HG03039 (cell line): ENCODE data around the gene SLC44A1.

Source experiments
- ATAC-seq: cut with Tn5 transposase; IDR thresholded peaks from one replicate; pipeline ENCODE4 v1.9.1; 2021; ENCODE audit warnings: mild to moderate bottlenecking, moderate library complexity; ENCODE audit not compliant: unreplicated experiment

SLC44A1 gene

GRCh38 chr9:105376893-105377292 lies 132.4 kb downstream of the SLC44A1 start:
- no peak for ATAC-seq

- peak; percentile 98 for ATAC-seq
These were observed 141.0 kb downstream of the SLC44A1 start for GRCh38 chr9:105385381-105385985.

DNA sequence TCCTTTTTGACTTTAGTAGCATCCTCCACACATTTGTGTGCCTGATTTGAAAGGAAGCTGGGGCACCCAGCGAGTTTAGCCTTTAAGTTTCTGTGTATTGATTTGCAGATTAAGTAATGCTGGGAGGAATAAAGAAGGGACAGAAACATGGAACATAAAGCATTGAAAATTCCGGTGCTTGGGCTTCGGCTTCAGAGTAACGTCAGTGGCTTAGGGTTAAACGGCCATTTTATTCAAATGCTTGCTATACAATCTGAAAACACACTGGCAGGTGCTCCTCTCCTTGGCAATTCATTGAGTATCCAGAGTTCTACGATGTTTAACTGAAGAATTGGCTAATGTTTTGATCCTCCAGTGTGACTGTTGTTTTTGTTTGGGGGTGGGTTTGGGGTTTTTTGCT lies 145.3 kb downstream of the SLC44A1 start:
- no peak for ATAC-seq

GRCh38 chr9:105390871-105391270 lies 146.4 kb downstream of the SLC44A1 start:
- no peak for ATAC-seq

DNA sequence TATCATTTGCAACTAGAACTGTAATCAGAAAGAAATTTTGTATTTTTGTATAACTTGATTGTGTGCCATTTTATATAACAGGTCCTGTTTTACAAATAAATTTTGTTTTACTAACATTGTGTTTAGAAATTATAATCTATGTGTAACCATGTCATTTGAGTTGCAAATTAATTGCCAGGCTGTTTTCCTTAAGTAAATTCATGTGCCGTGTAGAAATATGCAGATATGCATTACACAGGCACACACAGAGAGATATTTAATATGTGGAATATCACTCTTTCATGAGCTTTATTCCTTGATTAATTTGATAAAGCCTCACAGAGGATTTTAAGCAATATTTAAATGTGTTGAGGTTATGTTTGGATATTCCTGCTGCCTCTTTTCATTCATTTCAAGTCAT lies 146.8 kb downstream of the SLC44A1 start:
- ATAC-seq, result no peak

GRCh38 chr9:105392531-105392930 lies 148.1 kb downstream of the SLC44A1 start:
- no peak for ATAC-seq

- no peak for ATAC-seq
These were observed 149.3 kb downstream of the SLC44A1 start for GRCh38 chr9:105393576-105394344.

- ATAC-seq, result no peak
These were observed 152.0 kb downstream of the SLC44A1 start for GRCh38 chr9:105396441-105396840.

DNA sequence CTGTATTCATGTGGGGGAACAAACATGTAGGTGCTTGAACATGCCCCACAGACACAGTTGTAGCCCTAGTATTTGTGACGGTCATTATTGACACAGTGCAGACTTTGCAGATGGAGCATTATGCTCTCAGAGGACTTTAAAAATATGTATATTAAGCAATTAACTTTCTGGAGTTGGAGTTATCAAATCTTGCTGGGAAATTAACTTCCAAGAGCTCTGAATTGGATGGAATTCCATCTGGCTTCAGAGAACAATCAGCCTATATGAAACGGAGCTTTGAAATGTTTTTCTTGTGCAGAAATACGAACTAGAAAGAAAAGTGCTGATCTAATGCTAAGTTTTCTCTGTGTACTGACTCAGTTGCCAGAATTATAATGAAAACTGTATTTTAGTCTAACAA lies 152.4 kb downstream of the SLC44A1 start:
- ATAC-seq, result no peak

- ATAC-seq, result no peak
These were observed 154.7 kb downstream of the SLC44A1 start for GRCh38 chr9:105399117-105399516.

GRCh38 chr9:105401651-105402050 lies 157.2 kb downstream of the SLC44A1 start:
- ATAC-seq, result no peak

DNA sequence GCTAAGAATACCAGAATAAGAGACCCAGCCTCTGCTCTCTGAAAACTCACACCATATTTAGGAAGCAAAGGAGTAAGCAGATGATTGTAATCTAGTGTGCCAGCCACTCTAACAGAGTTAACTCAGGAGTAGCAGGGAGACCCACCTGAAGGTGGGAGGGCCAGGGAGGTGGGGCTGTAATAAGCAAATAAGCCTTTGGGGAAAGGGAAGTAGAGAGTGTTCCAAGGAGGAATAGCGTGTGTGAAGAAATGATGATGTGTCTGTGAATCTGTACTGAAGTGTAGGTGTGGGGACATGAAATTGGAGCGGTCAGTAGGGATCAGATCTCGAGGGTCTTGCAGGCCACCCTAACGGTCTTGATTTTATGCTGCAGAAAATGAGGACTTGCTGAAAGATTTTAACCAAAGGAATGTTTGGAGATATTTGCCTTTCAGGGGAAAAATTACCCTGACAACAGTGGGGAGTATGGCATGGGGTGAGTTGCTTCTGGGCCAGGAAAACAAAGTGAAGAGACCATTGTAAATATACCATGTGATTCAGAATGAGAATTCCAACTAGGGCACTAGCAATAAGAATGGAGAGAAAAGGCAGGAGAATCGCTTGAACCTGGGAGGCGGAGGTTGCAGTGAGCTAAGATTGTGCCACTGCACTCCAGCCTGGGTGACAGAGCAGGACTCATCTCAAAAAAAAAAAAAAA lies 159.2 kb downstream of the SLC44A1 start:
- ATAC-seq, result no peak

DNA sequence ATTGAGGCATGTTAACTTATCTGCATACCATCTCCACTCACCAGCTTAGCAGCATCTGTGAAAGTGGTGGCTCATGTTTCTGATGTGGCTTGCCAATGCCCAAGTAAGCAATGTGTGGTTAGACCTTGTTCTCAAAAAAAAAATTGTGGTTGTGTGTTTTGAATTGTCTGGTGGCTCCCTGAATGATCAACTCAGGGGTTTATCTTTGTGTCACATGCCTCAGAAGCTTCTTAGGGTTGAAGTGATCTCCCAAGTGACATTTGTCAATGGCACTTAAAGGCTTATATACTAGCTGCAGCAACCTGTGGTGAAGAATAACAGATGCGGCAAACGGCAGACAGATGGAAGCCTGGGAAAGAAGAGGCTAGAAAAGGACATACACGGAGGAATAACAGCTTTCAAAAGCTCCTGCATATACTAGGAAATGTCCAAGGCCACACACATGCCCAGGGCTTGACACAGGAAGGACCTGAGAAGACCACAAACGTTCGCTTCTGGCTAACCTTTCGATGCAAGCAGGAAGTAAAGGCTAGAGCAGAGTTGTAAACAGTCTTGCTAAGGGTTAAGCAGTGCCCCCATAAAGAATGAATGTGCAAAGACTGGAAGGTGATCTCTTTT lies 161.2 kb downstream of the SLC44A1 start:
- peak; percentile 87 for ATAC-seq

DNA sequence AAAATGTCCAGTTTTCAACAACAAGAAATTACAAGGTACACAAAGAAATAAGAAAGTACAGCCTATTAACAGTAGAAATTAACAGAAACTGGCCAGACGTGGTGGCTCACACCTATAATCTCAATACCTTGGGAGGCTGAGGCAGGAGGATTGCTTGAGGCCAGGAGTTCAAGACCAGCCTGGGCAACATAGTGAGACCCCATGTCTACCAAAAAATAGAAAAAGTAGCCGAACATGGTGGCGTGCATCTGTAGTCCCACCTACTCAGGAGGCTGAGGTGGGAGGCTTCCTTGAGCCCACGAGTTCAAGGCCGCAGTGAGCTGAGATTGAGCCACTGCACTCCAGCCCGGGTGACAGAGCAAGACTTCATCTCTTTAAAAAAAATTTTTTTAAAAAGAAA lies 161.9 kb downstream of the SLC44A1 start:
- no peak for ATAC-seq

DNA sequence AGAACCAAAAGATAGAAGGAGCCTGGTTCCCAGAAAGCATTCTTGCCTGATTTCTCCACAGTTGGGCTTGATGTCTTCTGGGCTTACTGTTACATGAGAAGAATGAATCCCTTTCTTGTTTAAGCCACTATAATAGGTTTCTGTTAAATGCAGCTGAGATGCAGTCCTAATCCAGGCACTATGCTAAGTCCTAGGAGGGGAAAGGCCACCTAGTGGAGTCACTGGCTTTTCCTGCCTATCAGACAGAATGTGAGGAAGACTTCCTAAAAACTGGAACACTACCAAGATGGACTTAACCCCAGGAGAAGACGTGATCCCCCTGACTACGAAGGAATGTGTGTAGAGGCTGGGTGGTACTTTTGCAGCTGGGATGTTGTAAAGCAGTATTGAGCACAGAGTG lies 169.1 kb downstream of the SLC44A1 start:
- ATAC-seq, result no peak

DNA sequence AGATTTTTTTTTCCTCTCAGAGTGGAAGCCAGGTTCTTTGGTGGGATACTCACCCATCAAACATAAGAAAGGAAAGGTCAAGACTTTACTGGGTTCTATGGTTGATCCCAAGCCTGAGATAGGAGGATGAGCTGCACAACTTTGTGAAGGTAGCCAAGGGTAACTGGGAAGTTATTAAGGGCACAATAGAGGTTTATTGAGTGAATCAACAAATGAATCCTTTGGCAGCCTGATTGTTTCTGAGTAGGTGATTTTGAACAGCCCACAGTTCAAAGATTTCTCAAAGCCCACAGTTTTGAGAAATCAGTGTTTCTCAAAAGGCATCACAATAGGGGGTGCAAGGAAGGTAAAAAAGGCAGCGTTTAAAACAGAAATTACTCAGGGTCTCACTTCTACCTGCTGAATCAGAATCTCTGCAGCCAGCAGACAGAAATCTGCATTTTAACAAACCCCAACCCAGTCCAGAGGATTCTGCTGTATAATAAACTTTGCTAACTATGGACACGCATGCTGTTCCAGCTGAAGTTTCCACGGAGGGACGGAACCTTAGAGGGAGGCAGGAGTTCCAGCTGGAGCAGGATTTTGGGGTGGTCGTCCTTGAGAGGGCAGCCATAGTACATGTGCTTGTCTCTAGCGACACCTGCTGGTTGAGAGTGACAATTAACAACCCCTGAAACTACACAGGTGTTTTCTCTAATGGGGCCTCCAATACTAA lies 170.7 kb downstream of the SLC44A1 start:
- ATAC-seq, result no peak

- no peak for ATAC-seq
These were observed 171.2 kb downstream of the SLC44A1 start for GRCh38 chr9:105415662-105415980.

- ATAC-seq, result no peak
These were observed 172.4 kb downstream of the SLC44A1 start for GRCh38 chr9:105416840-105417239.

DNA sequence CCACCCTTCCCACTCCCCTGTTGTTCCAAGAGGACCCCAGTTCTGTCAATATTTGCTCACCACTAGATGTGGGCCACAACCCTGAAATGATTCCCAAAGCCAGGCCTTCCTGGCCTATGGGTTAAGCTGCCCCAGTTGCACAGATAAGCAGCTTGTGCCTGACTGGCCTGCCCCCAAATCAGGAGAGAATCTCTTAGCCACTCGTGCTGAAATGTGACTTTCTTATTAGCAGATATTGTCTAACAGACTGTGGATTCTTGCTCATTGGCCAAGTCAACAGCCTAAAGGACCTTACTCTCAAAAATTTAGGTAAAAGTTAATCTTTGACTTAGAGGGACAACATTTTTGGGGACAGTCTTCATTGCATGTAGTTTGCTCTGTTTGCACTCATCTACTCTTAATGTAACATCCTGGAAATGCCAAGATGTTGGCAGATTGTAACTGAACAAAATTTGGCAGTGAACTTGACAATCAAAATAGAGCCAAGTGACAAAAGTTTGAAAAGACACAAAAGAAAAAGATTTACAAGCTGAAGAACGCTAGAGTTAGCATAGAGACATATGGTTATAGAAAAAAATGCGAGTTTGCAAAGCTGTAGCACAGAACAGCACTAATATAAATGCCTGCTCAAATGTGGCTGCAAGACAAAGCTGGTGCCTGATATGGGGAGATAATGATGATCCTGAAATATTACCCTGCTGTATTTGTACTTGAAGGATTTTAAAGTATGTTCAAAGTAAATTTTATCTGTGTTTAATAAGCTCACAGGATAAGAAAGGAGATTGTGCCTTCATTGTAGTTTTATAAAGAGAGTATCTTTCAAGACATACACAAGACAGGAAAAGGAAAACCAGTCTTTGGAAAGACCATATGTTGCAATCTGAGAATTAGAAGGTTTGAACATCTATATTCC lies 174.4 kb downstream of the SLC44A1 start:
- ATAC-seq, result no peak
